ENCODE results near the gene FOXO3.

GRCh38 chr6:108564178-108564577, 3.5 kb downstream of the FOXO3 start:
- TF ChIP-seq CTCF (optimal IDR thresholded peaks at IDR 0.05 in 1 of 3, IDR thresholded peaks at IDR 0.05 in 1 of 3, conservative IDR thresholded peaks at IDR 0.05 in 1 of 3; ENCODE audit: extremely low read depth in 1 of 3, insufficient read depth in 2 of 3, low read length in 3 of 3) (no peak), EZH2 (IDR thresholded peaks at IDR 0.05; ENCODE audit: low read length) (no peak)
